Measurements from ENCODE around the gene MRPL33. TPM values are rescaled to one million over a fixed set of nuclear protein-coding genes. Genes with fewer than 3 reads are reported as not detected.
"Not testable (repeated sequence)": the region's sequence is repeated elsewhere in the genome, so short reads cannot be mapped to it uniquely, and the experiment has no call there.

Gene MRPL33
- total RNA-seq, 1 donor from 2014 or later, result 48.3 TPM

DNA sequence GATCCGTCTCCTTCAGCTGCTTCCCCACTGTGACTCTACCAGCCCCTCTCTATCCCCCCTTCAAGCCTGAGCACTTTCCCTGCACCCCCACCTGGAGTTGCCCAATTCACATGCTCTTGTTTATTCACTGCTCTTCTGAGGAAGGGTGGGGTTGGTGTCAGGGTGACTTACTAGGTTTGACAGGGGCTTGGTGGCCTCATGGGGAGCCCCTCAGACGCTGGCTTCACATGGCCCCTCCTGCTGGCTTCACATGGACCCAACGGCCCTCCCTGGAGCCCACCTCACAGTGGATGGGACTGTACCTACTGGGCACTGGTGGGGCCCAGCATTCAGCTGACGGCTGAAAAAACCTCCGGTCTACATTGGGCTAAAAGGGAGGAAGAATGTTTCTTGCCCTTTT is 16.7 kb upstream of the MRPL33 start:
- H3K4me1 Mint-ChIP-seq, result peaks cover 24% of the 10 kb centered on the region
- no peaks in the 10 kb centered on the region for H3K27me3 Mint-ChIP-seq (ENCODE audit: low read depth)
- no peak overlapping the region for H3K4me3 Mint-ChIP-seq
- TF ChIP-seq, protein P1, sequence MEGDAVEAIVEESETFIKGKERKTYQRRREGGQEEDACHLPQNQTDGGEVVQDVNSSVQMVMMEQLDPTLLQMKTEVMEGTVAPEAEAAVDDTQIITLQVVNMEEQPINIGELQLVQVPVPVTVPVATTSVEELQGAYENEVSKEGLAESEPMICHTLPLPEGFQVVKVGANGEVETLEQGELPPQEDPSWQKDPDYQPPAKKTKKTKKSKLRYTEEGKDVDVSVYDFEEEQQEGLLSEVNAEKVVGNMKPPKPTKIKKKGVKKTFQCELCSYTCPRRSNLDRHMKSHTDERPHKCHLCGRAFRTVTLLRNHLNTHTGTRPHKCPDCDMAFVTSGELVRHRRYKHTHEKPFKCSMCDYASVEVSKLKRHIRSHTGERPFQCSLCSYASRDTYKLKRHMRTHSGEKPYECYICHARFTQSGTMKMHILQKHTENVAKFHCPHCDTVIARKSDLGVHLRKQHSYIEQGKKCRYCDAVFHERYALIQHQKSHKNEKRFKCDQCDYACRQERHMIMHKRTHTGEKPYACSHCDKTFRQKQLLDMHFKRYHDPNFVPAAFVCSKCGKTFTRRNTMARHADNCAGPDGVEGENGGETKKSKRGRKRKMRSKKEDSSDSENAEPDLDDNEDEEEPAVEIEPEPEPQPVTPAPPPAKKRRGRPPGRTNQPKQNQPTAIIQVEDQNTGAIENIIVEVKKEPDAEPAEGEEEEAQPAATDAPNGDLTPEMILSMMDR (IDR thresholded peaks at IDR 0.05; ENCODE audit: unreplicated experiment), result no peak
- H3K9me3 Mint-ChIP-seq, result no peaks in the 10 kb centered on the region
- H3K36me3 Mint-ChIP-seq, result peaks cover 2% of the 10 kb centered on the region
- DNase-seq (ENCODE audit: low spot score in 2 of 2, unreplicated experiment in 2 of 2), result no peak
- peak overlapping the region; percentile 30 for H3K27ac Mint-ChIP-seq

DNA sequence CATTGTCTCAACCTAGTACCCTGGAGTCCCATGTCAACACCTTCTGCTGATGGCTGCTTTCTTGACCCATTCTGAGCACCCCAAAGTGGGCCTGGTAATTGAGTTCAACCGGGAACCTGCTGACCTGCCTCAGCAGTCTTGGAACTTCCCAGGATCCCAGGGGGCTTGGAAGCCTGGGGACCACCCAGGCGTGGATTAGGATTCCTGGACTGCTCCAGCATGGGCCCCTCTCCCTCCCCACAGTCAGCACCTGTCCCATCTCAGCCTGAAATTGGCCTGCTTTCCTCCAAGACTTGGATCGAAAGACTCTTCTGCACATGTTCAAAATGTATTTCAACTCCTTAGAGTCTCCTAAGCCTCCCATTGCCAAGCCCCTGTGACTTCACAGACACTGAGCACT is 15.4 kb upstream of the MRPL33 start:
- no peak overlapping the region for H3K4me3 Mint-ChIP-seq
- no peak overlapping the region for H3K27ac Mint-ChIP-seq
- H3K4me1 Mint-ChIP-seq, result peaks cover 24% of the 10 kb centered on the region
- peaks cover 2% of the 10 kb centered on the region for H3K36me3 Mint-ChIP-seq
- TF ChIP-seq, protein P1 (IDR thresholded peaks at IDR 0.05; ENCODE audit: unreplicated experiment), result no peak
- no peak for DNase-seq (ENCODE audit: low spot score in 2 of 2, unreplicated experiment in 2 of 2)
- H3K27me3 Mint-ChIP-seq (ENCODE audit: low read depth), result no peaks in the 10 kb centered on the region
- no peaks in the 10 kb centered on the region for H3K9me3 Mint-ChIP-seq

DNA sequence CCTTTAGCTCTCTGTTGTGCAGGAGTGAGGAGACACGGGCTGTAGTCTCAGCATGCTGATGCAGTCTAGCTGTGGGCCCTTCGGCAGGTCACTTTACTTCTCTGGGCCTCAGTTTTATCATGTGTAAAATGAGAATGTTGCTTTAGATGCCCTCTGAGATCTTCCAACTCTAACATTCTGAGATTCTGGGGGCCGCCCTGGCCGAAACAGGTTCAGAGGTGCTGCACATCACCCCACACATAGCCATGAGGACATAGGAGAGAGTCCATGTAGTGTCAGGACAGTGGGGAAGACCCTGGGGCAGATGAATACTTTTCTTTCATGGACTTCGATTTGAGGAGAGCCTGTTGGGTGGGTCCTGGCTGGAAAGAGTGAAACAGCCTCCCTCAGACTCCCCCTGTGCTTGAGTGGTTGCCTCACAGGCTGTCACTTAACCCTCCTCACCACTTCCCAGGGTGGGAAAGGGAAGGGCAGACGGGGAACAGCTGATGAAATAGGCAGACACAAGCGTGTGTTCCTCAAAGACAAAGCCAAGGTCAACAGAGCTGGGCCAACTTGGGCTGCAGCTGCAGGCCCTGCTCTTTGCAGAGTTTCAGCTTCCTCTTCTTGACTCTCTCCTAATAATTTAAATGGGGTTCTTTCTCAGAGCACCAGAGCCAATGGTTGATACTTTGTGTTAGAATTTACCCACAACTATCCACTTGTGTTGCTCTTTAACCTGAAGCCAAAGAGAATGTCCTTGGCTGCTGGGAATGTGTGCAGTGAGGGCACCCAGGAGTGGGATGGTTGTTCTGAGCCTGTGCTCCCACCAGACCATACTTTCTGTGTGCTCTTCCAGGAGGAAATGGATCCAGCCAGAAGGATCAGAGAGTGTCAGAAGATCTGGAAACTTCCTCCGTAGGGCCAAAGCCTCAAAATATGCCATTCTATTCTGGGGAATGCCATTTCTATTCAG is 14.7 kb upstream of the MRPL33 start:
- peaks cover 4% of the 10 kb centered on the region for H3K36me3 Mint-ChIP-seq
- TF ChIP-seq, protein P1 (IDR thresholded peaks at IDR 0.05; ENCODE audit: unreplicated experiment), result no peak
- H3K4me3 Mint-ChIP-seq, result no peak overlapping the region
- peaks cover 23% of the 10 kb centered on the region for H3K4me1 Mint-ChIP-seq
- no peaks in the 10 kb centered on the region for H3K27me3 Mint-ChIP-seq (ENCODE audit: low read depth)
- no peak overlapping the region for H3K27ac Mint-ChIP-seq
- H3K9me3 Mint-ChIP-seq, result no peaks in the 10 kb centered on the region
- DNase-seq (ENCODE audit: low spot score in 2 of 2, unreplicated experiment in 2 of 2), result no peak

DNA sequence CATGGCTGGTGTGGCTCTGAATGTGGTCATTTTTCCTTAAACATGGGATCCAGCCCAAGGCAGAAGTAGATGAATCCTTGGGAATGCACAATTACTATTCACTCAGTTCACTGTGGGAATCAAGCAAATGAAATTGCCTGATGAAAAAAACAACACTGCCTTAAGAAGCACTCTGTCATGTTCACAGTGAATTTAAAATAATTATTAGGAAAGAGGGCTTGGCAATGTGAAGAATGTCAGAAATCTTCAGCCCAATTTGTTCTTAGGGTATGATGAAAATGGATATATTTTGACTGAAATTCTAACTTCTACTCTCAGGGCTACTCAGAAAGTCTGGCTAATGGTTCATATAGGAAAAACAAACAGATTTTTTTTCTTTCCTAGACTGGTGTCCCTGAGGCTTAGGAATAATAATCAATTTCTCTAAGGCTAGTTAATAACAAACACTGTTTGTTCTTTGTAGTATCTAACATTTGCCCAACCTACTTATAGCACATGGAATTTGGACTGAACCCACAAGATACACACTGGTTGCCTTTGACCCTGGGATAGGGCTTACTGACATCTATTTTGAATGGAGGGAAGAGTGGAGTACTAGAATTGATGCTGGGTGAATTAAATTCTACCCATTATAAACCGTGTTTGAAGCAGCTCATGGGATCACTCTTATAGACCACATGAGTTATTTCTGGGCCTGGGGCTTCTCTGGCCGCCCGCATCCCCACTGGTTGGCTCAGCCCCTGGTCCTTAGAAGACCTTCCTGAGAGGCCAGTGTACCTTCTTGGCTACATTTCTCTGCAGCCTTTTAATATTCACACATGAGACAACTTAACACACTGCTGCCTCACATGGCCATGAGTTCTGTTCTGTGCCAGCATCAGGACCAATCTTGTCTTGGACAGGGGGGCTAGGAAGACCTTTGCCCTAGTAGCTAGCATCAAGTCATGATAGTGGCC is 8.3 kb upstream of the MRPL33 start:
- no peak for DNase-seq (ENCODE audit: low spot score in 2 of 2, unreplicated experiment in 2 of 2)
- Mint-ChIP-seq H3K4me1 (no peaks in the 10 kb centered on the region), H3K27me3 (ENCODE audit: low read depth) (no peaks in the 10 kb centered on the region), H3K4me3 (no peak overlapping the region), H3K36me3 (peaks cover 2% of the 10 kb centered on the region), H3K27ac (peak overlapping the region; percentile 21), H3K9me3 (no peaks in the 10 kb centered on the region)
- TF ChIP-seq, protein P1 (IDR thresholded peaks at IDR 0.05; ENCODE audit: unreplicated experiment), result no peak

DNA sequence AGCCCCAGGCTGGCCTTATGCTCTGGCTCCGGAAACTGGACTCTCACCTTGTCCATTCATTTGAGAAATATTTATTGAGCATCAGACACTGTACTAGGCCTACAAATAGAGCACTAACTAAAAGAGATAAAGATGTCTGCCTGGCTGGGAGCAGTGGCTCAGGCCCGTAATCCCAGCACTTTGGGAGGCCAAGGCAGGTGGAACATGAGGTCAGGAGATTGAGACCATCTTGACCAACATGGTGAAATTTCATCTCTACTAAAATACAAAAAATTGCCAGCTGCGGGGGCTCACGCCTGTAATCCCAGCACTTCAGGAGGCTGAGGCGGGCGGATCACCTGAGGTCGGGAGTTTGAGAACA is 7.6 kb upstream of the MRPL33 start:
- no peak overlapping the region for H3K27ac Mint-ChIP-seq
- no peak overlapping the region for H3K4me3 Mint-ChIP-seq
- TF ChIP-seq, protein P1 (IDR thresholded peaks at IDR 0.05; ENCODE audit: unreplicated experiment), result no peak
- H3K9me3 Mint-ChIP-seq, result no peaks in the 10 kb centered on the region
- H3K4me1 Mint-ChIP-seq, result no peaks in the 10 kb centered on the region
- peaks cover 2% of the 10 kb centered on the region for H3K27me3 Mint-ChIP-seq (ENCODE audit: low read depth)
- peaks cover 2% of the 10 kb centered on the region for H3K36me3 Mint-ChIP-seq
- DNase-seq (ENCODE audit: low spot score in 2 of 2, unreplicated experiment in 2 of 2), result no peak

DNA sequence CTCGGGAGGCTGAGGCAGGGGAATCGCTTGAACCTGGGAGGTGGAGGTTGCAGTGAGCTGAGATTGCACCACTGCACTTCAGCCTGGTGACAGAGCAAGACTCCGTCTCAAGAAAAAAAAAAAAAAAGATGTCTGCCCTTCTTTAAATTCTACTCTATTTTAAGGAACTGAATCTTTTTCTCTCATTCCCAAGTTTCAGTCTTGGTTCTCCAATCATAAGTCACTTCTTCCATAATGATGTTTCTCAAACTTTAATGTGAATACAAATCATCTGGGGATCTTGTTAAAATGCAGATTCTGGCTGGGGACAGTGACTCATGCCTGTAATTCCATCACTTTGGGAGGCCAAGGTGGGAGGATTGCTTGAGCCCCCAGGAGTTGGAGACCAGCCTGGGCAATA is 7.0 kb upstream of the MRPL33 start:
- H3K4me1 Mint-ChIP-seq; H3K27ac Mint-ChIP-seq; H3K4me3 Mint-ChIP-seq; H3K36me3 Mint-ChIP-seq; DNase-seq (ENCODE audit: low spot score in 2 of 2, unreplicated experiment in 2 of 2); H3K9me3 Mint-ChIP-seq; H3K27me3 Mint-ChIP-seq (ENCODE audit: low read depth): not testable (repeated sequence)
